GM18858 (cell line): ENCODE results near the gene ASIC2.

Source experiments
- ATAC-seq: cut with Tn5 transposase; IDR thresholded peaks from one replicate; pipeline ENCODE4 v1.9.1; 2021; ENCODE audit not compliant: unreplicated experiment

ASIC2 gene

DNA sequence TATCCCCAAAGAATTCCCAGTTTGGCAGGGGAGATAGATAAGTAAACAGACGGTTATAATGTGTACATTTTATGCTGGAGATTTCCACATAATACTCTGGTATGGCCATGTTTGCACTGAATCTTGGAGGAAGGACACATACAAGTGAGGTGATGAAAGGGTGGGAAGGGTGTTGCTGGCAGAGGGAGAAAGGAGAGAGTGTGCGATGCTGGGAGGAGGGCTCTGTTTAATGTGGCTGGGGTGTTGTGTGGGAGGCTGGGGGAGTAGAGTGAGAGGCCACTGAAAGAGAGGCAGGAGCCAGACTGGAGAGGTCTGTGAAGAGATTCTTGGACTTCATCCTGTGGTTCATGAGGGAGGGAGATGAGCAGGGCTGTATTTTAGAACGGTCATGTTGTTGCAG, 213.9 kb downstream of the ASIC2 start:
- no peak for ATAC-seq

DNA sequence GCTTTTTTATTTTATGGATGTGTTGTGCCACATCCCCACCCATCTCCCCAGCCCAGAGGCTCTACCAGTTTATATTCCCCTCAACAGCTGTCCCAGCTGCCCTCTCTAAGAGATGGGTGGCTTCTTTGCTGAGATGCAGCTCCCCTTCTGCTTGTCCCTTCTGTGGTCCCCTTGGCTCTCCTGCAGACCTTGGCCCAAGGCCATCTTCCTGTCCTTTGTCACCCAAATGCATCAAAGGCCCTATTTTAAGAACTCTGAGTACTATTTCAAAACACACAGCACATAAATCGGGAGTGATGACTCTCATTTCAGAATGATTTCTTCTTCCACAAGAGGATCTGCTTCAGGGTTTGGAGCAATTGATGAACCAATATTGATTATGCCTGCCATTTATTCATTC, 216.1 kb downstream of the ASIC2 start:
- ATAC-seq, result no peak

DNA sequence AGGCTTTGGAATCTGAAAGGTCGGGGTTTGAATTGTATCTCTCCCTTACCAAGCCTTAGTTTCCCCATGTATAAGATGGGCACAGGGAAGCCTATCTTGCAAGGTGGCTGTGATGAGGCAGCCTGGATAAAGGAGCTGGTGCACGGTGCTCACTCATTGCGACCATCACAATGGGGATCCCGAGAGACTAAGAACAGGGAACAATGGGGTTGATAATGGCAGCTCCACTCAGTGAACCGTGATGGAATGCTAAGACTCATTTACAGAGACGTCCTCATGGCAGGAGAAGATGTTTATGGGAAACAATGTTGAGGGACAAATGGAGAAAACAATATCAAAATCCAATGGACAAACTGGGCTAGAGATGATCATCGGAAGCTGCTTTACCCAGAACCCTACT, 219.7 kb downstream of the ASIC2 start:
- no peak for ATAC-seq

DNA sequence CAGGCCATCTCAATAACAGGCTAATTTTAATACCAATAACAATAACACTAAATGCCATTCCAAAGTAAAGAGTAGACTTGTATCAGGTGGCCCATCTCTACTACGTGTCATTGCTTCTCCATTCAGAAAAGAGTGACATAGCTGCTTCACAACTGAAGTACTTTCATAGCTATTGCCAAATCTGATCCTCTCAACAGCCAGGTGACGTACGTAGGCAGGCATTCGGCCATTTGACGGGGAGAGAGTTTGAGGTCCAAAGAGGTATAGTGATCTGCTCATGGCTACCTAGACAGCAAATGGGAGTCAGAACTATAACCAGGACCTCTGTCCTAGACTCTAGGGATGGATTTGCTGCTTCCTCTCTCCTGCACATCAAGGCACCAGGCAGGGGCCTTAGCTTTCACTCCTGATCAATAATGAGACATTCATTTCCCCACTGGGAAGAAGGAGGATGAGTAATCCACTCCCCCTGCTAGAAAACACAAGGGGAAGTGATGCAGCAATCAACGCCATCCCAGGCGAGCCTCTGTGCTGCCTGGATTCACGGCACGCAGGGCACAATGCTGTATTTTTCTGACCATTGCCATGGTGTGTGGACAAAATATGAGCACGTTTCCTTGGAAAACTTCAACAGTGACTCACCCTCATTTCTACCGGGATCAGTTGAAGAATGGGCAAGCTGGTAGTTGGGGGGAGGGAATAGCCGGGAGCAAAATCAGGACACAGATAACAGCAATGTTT, 220.5 kb downstream of the ASIC2 start:
- ATAC-seq, result no peak

DNA sequence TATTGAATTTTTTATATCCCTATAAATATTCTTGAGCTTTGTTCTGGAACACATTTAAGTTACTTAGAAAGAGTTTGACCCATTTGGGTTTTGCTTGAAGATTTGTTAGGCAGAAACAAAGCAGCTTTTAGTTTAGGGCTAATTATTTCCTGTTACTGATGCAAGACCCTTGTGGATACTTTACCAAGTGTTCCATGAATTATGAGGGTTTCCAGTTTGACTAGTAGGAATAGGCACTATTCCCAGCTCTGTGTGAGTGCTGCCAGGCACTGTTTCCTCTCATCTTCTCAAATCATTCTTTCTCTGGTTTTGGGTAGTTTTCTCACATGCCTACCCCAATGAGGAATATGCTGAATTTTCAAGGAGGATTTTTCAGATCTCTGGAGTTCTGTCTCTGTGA, 221.4 kb downstream of the ASIC2 start:
- no peak for ATAC-seq

DNA sequence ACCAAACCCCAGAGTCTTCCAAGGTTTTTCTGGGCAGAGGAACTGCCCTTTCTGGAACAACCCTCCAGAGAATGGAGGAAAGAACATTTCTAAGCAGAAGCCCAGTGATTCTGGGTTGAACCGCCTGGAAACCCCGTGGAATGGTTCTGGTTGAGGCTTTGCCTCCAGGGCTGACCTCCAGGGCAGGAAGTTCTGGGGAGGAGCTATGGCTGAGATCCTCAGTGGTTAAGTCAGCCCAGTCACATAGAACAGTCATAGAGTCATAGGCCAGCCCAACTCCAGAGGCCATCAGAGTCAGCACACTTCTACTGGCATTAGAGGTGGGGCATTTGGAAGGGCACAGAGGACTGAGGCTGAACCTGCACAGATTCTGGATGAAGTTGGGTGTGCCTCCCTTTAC, 235.5 kb downstream of the ASIC2 start:
- ATAC-seq, result no peak

DNA sequence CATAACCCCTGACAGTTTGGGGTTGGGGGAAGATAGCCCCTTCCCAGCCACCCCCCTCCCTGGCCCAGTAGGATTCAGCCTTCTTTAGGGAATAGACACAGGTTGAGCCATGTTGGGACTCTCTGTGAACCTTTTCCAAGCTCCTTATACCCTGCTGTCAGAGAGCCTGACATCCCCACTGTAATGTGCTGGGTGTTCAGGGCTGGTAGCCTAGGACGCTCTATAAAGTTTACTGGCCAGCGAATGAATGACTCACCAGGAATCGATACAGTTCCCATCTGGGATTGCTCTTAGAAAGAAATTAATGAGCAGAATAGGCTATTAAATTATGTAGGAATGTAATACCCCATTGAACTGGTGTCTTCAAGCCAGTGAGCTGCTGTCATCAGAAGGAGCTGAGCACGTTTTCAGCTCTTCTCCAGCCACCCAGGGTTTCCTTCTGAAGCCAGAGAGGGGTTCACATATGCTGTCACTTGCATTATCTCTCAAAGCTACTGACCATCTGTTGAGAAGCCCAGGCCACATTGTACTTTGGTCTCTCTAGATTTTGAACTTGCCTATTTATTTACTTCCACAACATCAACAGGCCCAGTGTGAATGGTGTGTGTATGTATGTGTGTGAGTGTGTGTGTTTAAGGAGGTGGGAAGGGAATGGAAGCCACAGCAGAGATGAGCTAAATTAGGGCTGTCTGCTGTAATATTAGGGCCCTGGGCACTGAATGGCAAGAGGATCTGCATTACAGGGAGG, 236.5 kb downstream of the ASIC2 start:
- no peak for ATAC-seq

DNA sequence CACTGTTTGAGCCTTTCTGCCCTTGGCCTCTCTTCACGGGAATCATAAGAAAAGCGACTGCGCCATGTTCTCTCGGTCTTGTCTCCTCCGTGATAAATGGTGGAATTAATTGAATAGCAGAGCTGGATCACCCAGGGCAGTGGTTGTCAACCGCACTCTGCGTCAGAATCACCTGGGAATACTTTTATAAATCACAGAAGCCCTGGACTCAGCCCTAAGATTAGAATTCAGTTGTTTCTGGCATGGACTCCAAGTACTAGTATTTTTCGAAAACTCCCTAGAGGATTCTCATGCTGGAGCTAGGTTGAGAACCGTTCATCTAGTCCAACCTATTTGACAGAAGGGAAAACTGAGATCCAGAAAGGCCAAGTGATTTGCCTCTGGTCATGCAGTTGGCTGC, 237.3 kb downstream of the ASIC2 start:
- no peak for ATAC-seq

DNA sequence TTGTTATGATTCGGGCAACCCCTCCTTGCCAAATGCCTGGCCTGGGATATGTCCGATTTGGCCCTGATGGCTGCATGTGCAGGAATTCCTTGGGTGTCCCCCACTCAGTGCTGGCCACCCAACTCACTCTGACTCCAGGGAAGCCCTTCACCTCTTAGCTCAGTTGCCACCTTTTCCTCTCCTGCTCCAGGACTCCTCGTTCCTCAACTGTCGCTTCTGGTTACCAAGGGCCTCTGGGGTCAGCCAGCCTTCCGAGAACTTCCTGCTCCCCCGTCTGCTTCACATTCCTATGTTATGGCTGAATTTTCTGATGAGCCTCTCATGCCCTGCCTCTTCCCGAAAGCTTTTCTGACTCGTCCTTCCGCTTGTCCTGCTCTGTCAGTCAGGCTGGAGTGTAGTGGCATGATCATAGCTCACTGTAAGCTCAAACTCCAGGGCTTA, 237.9 kb downstream of the ASIC2 start:
- ATAC-seq, result no peak

DNA sequence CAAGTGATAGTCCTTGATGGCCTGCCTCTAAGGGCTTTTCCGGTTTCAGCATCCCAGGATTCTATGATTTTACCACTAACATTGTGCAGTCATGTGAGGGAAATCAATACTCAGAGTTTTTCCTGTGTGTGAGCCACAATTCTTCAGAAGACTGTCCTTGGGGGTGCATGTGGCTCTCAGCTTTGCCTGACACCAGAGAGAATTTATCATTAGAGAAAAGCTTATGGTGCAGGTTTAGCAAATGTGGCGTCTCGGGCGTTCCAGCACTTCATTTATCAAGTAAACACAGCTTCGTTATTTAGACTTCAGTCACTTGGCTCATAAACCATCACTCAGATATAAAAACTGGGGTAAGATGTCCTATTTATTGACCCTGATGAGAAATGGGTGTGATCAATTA, 238.7 kb downstream of the ASIC2 start:
- ATAC-seq, result no peak

DNA sequence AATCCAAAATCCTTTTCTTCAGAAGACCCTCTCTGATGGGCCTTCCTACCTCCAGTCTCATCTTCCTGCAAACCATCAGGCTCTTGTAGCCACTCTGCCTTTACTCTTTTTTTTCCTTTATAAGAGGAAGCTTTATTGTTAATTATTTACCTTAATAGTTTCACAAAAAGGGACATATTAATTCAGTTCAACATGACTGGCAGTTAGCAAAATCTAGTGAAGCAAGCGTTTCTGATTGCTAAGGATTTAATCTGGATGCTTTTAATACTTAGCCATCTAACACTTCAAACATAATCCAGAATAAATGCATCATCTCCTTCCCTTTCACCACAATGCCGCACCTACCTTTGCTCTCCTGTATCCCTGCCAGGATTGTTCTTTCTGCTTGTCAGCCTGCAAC, 239.4 kb downstream of the ASIC2 start:
- no peak for ATAC-seq

DNA sequence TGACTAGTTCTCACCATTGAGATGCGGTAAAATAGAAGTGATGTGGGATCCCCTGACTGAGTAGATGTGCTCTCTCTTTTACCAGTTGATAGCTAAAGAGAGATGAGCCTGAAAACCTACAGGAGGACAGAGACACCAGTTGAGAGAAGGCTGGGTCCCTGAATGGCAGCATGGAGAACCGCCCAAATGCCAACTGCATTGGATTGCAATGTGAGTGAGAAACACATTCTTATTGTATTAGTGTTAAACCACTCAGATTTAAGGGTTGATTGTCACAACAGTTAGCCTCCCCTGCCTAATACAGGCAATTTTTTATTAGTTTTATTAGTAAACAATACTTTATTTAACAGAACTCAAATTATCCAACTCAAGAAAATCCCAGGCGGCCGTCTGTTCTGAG, 240.2 kb downstream of the ASIC2 start:
- ATAC-seq, result no peak

DNA sequence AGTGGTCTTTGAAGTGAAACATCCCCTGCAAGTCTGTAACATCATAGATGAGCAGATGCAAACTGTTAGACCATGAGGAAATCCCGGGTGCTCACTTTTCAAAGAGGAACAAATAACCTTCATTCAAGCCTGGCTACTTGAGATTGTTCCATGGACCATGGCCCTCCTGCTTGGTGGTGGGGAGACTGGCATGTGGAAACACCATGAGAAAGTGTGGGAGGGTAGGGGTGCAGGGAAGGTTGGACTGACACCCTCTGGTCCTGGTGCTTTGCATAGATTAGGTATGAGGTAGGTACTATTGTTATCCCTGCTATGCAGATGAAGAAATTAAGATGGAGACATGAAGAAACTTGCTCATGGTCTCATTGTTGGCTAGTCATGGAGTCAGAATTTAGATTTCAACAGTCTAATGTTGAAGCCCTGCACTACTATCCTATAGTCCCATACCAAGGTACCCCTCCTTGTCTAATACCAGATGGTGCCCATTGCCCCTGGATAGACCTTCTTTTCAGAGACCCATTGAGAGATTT, 242.4 kb downstream of the ASIC2 start:
- no peak for ATAC-seq

DNA sequence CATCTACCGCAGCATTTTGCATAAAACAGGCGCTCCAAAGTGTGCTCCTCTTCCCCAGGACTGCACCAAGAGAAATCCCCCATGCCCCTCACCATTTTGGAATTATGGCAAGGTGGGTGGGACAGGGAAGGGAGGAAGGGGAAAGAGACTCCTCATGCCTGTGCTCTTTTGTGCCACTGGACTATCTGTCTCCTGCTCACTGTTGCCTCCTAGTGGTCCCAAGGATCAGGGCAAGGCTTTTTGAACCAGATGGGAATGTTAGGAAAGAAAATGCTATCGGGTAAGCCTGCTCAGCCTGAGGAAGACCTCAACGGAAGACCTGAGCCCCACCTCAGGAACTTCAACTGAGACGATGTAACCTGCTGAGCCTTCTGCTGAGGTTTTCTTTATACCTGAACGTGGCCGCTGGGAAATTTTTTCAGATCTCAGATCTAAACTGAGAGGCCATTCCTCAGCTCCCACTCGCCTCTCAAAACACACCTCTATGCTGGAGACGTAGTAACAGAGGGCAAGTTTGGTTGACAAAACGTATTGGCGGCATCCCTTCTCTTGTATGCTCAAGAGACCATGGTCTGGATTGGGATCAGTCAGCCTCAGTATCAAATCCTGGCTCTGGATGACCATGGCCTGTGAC, 243.2 kb downstream of the ASIC2 start:
- ATAC-seq, result no peak

DNA sequence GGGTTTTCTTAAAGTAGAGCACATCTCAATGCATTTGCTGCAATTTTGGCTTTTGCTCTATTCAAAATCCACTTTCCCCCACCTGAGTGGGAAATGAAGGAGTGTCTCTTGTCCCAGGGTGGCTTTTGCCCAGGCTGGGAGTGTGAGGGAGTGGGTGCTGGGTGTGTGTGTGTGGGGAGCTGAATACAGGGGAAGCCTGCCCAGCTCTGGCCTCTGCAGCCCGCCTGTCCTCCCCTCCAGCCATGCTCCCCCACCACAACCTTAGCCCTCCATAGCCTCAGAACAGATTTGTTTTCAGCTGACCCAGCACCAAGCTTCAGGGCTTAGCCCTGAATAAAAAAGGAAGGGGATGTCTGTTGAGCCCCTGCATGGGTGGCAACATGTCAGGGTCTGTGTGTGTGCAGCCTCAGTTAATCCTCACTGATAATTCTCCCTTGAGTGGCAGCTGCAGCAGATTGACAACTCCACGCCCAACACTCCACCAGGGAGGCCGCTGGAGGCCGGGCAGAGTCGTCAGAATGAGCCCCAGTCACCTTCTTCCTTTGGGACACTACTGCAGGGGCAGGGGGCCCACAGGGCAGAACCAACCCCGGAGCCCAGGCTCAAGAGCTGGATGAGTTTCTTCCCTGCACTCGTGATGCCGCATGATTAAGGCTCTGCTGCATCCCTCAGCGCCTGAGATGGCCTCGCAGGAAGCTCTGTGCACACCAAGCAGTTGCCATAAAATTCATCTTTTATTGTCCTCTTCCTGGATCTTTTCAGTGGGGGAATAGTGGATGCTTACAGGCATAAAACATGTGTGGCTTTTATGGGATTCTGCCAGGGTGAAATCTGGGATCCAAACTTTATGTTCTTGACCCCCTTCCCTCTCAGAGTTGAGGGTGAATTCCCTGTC, 246.5 kb downstream of the ASIC2 start:
- no peak for ATAC-seq

DNA sequence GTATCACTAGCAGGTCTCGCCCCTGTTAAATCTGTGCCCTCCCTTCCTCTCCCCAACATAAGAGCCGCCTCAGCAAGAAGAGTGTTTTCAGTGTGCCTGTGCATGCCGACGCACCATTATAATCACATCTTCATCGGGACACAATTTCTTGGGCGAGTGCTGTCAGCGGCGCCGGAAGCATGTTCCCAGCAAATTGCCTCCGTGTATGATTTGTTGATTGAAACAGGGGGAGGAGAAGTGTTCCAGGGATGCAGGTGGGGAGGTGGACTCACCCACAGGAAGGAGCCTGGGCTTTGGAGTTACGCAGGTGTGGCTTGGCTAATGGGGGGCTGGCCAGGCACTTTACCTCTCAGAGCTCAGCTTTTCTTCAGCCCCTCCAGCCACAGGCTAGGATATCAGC, 247.9 kb downstream of the ASIC2 start:
- ATAC-seq, result no peak

DNA sequence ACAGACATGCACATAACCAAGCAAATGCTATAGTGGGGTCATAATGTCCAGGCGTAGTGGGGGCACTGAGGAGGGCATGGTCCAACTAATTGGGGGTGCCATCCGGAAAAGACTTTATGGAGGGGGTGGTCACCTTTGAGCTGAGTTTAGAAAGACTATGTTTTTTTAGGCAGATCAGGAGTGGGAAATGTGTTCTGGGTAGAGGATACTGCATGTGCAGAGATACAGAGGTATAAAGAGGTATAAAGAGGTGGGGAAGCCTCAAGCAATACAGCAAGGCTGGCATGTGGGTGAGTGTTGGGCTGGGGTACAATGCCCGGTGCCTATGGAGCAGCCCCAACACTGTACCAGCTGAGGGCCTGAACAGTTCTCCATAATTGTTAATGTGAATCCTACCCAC, 248.3 kb downstream of the ASIC2 start:
- no peak for ATAC-seq

DNA sequence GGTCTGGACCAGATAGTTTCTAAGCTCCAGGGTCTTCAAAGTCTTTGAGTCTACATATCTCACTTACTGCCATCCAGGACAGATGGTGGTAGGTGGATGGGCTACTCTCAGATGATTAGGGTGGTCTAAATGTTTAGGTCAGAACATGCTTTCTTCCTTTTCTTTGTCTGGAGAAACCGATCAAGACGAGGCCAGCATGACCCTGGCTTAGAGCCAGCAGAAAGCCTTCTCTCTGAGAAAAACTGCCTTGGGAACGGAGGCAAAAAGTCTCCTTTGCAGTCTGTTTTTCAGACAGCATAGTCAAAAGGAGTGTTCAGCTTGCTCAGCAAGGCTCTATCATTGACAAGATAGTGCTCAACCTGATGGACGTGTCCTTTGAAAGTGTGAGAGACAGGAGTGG, 252.6 kb downstream of the ASIC2 start:
- ATAC-seq, result no peak

DNA sequence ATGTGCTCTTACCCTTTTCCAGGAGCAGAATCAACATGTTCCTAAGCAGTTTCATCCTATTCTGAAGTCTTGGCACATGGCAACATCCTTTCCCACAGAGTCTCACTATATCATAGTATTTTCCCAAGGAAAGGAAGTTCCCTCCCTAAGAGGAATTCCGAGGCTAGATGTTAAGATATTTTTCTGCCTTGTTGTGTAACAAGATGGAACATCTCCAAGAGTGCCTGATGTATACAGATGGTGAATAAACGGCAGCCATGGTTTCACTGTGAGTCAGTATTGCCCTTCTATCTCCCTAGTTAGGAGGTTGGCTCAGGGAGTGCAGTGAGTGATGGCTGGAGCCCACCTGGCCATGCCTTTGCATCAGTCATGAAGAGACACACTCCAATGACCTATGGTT, 253.2 kb downstream of the ASIC2 start:
- no peak for ATAC-seq

DNA sequence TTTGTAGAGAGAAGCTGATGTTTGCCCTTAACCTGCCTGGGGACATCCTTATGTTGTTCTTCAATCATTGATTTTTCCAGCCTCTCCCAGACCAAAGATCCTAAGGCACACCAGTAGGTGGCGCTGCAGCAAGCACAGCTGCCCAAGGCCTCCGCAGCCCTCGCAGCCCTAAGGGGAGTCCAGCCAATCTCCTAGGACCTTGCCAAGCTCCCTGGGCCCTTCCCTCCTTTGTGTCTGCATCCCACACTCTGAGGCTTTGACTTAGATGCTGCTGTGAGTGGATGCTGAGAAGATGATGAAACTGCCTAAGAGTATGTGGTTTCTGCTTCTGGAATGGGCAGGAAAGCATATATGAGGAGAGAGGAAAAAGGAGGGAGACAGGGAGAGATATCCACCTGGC, 254.4 kb downstream of the ASIC2 start:
- no peak for ATAC-seq

DNA sequence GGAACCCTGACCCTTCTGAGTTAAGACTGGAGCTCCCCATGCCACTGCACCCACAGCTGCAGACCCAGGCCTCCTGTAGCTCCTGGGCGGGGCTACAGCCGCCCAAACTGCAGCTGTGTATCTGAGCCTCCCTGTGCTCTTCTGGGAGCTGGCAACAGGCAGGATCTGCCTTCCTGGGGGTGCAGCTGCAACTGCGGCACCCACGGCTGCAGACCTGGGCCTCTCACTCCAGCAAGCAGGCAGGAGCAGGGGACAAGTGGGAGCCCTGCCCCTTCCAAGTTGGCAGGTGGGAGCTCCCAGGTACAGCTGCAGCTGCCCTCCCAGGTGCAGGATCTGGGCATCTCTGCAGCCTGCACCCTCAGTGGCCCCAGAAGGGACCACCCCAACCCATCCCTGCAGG, 259.9 kb downstream of the ASIC2 start:
- no peak for ATAC-seq
